WTC11 (cell line): ENCODE results near the gene TTC33.

Experiments
- CDX4 ChIP-seq: fragments of 250-450 bp; sonication (Bioruptor Pico); IDR thresholded peaks from 2 replicates; pipeline ENCODE4 v1.9.0; 2021; ENCODE audit warnings: moderate library complexity, mild to moderate bottlenecking, inconsistent platforms, borderline replicate concordance
- FOXP1 ChIP-seq: sonication (generic); formaldehyde crosslinking; IDR thresholded peaks from 2 replicates; pipeline ENCODE4 v1.8.0; 2022; ENCODE audit warnings: missing genetic modification reagents, mild to moderate bottlenecking, moderate library complexity, borderline replicate concordance
- MLX ChIP-seq: sonication (generic); formaldehyde crosslinking; IDR thresholded peaks from 2 replicates; pipeline ENCODE4 v1.8.1; 2023; ENCODE audit warnings: mild to moderate bottlenecking, missing genetic modification reagents, moderate library complexity
- ZMAT4 ChIP-seq: fragments of 250-450 bp; sonication (Bioruptor Pico); IDR thresholded peaks from 2 replicates; pipeline ENCODE4 v1.9.0; 2021; ENCODE audit warnings: mild to moderate bottlenecking
- TF ChIP-seq, protein P1 (sequence below): fragments of 200-600 bp; IDR thresholded peaks from 2 replicates; pipeline ENCODE4 v1.8.0; 2022; ENCODE audit warnings: antibody characterized with exemption
- TF ChIP-seq, protein P2 (sequence below): fragments of 250-450 bp; sonication (Bioruptor Pico); IDR thresholded peaks from 2 replicates; pipeline ENCODE4 v1.8.0; 2021; ENCODE audit warnings: mild to moderate bottlenecking

GRCh38 chr5:40649463-40650030 is 106.2 kb downstream of the TTC33 start:
- TF ChIP-seq ZMAT4 (CRISPR knock-in tag) (no peak), MLX (CRISPR knock-in tag) (no peak), CDX4 (CRISPR knock-in tag) (no peak), FOXP1 (CRISPR knock-in tag) (no peak)
- TF ChIP-seq, protein P1, sequence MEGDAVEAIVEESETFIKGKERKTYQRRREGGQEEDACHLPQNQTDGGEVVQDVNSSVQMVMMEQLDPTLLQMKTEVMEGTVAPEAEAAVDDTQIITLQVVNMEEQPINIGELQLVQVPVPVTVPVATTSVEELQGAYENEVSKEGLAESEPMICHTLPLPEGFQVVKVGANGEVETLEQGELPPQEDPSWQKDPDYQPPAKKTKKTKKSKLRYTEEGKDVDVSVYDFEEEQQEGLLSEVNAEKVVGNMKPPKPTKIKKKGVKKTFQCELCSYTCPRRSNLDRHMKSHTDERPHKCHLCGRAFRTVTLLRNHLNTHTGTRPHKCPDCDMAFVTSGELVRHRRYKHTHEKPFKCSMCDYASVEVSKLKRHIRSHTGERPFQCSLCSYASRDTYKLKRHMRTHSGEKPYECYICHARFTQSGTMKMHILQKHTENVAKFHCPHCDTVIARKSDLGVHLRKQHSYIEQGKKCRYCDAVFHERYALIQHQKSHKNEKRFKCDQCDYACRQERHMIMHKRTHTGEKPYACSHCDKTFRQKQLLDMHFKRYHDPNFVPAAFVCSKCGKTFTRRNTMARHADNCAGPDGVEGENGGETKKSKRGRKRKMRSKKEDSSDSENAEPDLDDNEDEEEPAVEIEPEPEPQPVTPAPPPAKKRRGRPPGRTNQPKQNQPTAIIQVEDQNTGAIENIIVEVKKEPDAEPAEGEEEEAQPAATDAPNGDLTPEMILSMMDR, result no peak
- TF ChIP-seq, protein P2, sequence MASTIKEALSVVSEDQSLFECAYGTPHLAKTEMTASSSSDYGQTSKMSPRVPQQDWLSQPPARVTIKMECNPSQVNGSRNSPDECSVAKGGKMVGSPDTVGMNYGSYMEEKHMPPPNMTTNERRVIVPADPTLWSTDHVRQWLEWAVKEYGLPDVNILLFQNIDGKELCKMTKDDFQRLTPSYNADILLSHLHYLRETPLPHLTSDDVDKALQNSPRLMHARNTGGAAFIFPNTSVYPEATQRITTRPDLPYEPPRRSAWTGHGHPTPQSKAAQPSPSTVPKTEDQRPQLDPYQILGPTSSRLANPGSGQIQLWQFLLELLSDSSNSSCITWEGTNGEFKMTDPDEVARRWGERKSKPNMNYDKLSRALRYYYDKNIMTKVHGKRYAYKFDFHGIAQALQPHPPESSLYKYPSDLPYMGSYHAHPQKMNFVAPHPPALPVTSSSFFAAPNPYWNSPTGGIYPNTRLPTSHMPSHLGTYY (CRISPR knock-in tag), result no peak
